Uterus (tissue), 2 donors: ENCODE results near the gene EP400.

Experiments used
- POLR2A ChIP-seq, 2 donors: fragments of 450-650 bp; IDR thresholded peaks; one replicate each; pipeline ENCODE4 v1.6.1; 2016; ENCODE audit warnings: antibody characterized with exemption in 2 of 2, mild to moderate bottlenecking in 1 of 2, moderate library complexity in 1 of 2
- TF ChIP-seq, protein P1 (sequence below), 4 experiments: fragments of 200-600 bp in 2 of 4; fragments of 450-650 bp in 2 of 4; sonication (generic) in 2 of 4; IDR thresholded peaks; one replicate each; pipeline ENCODE4 v1.5.1; 2016 to 2019; ENCODE audit warnings: antibody characterized with exemption in 4 of 4, mild to moderate bottlenecking in 2 of 4, moderate library complexity in 1 of 4

DNA sequence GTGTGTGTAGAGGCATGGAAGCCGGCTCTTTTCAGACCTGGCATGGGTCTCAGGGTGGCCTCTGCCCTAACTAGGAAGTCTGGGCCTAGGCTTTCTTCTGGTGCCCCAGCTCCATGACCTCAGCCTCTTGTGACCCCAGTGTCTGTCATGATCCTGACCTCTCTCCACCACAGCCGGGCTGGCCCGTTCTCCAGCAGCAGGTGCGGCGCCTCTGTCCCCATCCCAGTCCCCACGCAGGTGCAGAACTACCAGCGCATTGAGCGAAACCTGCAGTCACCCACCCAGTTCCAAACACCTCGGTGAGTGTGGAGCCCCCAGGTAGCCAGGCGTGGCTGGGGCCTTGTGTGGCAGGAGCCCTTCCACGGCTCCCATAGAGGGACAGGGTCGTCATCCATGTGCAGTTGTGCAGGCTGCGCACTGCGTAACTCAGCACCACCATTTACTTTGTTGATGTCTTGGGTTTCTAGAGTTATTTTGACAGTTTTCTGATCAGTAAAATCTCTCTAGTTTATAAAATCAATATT is 35.5 kb upstream of the EP400 start:
- TF ChIP-seq, protein P1, sequence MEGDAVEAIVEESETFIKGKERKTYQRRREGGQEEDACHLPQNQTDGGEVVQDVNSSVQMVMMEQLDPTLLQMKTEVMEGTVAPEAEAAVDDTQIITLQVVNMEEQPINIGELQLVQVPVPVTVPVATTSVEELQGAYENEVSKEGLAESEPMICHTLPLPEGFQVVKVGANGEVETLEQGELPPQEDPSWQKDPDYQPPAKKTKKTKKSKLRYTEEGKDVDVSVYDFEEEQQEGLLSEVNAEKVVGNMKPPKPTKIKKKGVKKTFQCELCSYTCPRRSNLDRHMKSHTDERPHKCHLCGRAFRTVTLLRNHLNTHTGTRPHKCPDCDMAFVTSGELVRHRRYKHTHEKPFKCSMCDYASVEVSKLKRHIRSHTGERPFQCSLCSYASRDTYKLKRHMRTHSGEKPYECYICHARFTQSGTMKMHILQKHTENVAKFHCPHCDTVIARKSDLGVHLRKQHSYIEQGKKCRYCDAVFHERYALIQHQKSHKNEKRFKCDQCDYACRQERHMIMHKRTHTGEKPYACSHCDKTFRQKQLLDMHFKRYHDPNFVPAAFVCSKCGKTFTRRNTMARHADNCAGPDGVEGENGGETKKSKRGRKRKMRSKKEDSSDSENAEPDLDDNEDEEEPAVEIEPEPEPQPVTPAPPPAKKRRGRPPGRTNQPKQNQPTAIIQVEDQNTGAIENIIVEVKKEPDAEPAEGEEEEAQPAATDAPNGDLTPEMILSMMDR (IDR thresholded peaks at IDR 0.05), result no peak
- TF ChIP-seq POLR2A (IDR thresholded peaks at IDR 0.05), result no peak
